Measurements from ENCODE around the gene OR10H4. TPM values are rescaled to one million over a fixed set of nuclear protein-coding genes. Genes with fewer than 3 reads are reported as not detected.

The OR10H4 gene
- total RNA-seq, 1 experiment from 2014 or later: not detected

GRCh38 chr19:15936950-15937349, 11.9 kb upstream of the OR10H4 start:
- DNase-seq (ENCODE audit: low spot score): no peak
- intact Hi-C loops (cut with micrococcal nuclease; ENCODE audit: unreplicated experiment): no loop called here
- no peaks in the 10 kb centered on the region for H3K4me1 ChIP-seq (ENCODE audit: insufficient read depth, low read length, poor library complexity, severe bottlenecking)
- no peaks in the 10 kb centered on the region for H3K9me3 ChIP-seq (ENCODE audit: low read depth, low read length, poor library complexity, severe bottlenecking)
- no peaks in the 10 kb centered on the region for H3K36me3 ChIP-seq (ENCODE audit: insufficient read depth, low read length, poor library complexity, severe bottlenecking)
- H3K4me3 ChIP-seq (ENCODE audit: low read depth, low read length, poor library complexity, severe bottlenecking): no peak overlapping the region
- ChIA-PET POLR2A (ENCODE audit: low non-redundant PET) (no interaction called here), CTCF (no interaction called here)
- H3K27me3 ChIP-seq (replicated peaks; ENCODE audit: insufficient read depth, low read depth, low read length, poor library complexity): peaks cover 6% of the 10 kb centered on the region
- BruUV-seq (replicated peaks): no TSS peak
- TF ChIP-seq CTCF (conservative IDR thresholded peaks at IDR 0.05; ENCODE audit: low read depth, low read length) (no peak), EZH2 (IDR thresholded peaks at IDR 0.05; ENCODE audit: borderline replicate concordance, low read depth, low read length, poor library complexity, severe bottlenecking) (no peak)
- no peak overlapping the region for H3K27ac ChIP-seq (ENCODE audit: low read depth, low read length, poor library complexity, severe bottlenecking)

- H3K36me3 ChIP-seq (ENCODE audit: insufficient read depth, low read length, poor library complexity, severe bottlenecking): no peaks in the 10 kb centered on the region
- H3K27me3 ChIP-seq (replicated peaks; ENCODE audit: insufficient read depth, low read depth, low read length, poor library complexity): peaks cover 8% of the 10 kb centered on the region
- no peak for TF ChIP-seq EZH2 (IDR thresholded peaks at IDR 0.05; ENCODE audit: borderline replicate concordance, low read depth, low read length, poor library complexity, severe bottlenecking)
- TF ChIP-seq CTCF (conservative IDR thresholded peaks at IDR 0.05; ENCODE audit: low read depth, low read length): no peak
- H3K4me1 ChIP-seq (ENCODE audit: insufficient read depth, low read length, poor library complexity, severe bottlenecking): no peaks in the 10 kb centered on the region
- CTCF ChIA-PET: no interaction called here
- DNase-seq (ENCODE audit: low spot score): no peak
- BruUV-seq (replicated peaks): no TSS peak
- H3K9me3 ChIP-seq (ENCODE audit: low read depth, low read length, poor library complexity, severe bottlenecking): no peaks in the 10 kb centered on the region
- no peak overlapping the region for H3K4me3 ChIP-seq (ENCODE audit: low read depth, low read length, poor library complexity, severe bottlenecking)
- intact Hi-C loops (cut with micrococcal nuclease; ENCODE audit: unreplicated experiment): no loop called here
- no peak overlapping the region for H3K27ac ChIP-seq (ENCODE audit: low read depth, low read length, poor library complexity, severe bottlenecking)
- POLR2A ChIA-PET (ENCODE audit: low non-redundant PET): no interaction called here
Measured at GRCh38 chr19:15937771-15938170, 11.0 kb upstream of the OR10H4 start.

GRCh38 chr19:15944401-15944800, 4.4 kb upstream of the OR10H4 start:
- POLR2A ChIA-PET (ENCODE audit: low non-redundant PET): no interaction called here
- H3K4me1 ChIP-seq (ENCODE audit: insufficient read depth, low read length, poor library complexity, severe bottlenecking): no peaks in the 10 kb centered on the region
- intact Hi-C loops (cut with micrococcal nuclease; ENCODE audit: unreplicated experiment): no loop called here
- H3K27ac ChIP-seq (ENCODE audit: low read depth, low read length, poor library complexity, severe bottlenecking): no peak overlapping the region
- no peak overlapping the region for H3K4me3 ChIP-seq (ENCODE audit: low read depth, low read length, poor library complexity, severe bottlenecking)
- peaks cover 18% of the 10 kb centered on the region for H3K27me3 ChIP-seq (replicated peaks; ENCODE audit: insufficient read depth, low read depth, low read length, poor library complexity)
- no peak for DNase-seq (ENCODE audit: low spot score)
- no TSS peak for BruUV-seq (replicated peaks)
- CTCF ChIA-PET: no interaction called here
- no peaks in the 10 kb centered on the region for H3K9me3 ChIP-seq (ENCODE audit: low read depth, low read length, poor library complexity, severe bottlenecking)
- TF ChIP-seq EZH2 (IDR thresholded peaks at IDR 0.05; ENCODE audit: borderline replicate concordance, low read depth, low read length, poor library complexity, severe bottlenecking) (no peak), CTCF (conservative IDR thresholded peaks at IDR 0.05; ENCODE audit: low read depth, low read length) (no peak)
- H3K36me3 ChIP-seq (ENCODE audit: insufficient read depth, low read length, poor library complexity, severe bottlenecking): no peaks in the 10 kb centered on the region

Measured in A673 (cell line).